GM19452 (cell line): Measurements from ENCODE around the gene PRELID1.

Experiments used
- ATAC-seq: cut with Tn5 transposase; IDR thresholded peaks from one replicate; pipeline ENCODE4 v1.9.1; 2021; ENCODE audit not compliant: unreplicated experiment

Gene PRELID1

GRCh38 chr5:177355162-177355867 is 51.7 kb downstream of the PRELID1 start:
- ATAC-seq = no peak

GRCh38 chr5:177355868-177356168 is 52.2 kb downstream of the PRELID1 start:
- no peak for ATAC-seq
